Thyroid gland (tissue), 4 donors: ENCODE data around the gene RPTOR.

Experiments used
- CTCF ChIP-seq, 6 experiments: fragments of 200-600 bp in 3 of 6; fragments of 450-650 bp in 3 of 6; sonication (generic) in 3 of 6; IDR thresholded peaks; one replicate each; pipeline ENCODE4 v1.5.1; 2016 to 2019; ENCODE audit warnings: antibody characterized with exemption in 6 of 6, mild to moderate bottlenecking in 2 of 6, inconsistent platforms in 1 of 6, moderate library complexity in 1 of 6
- POLR2A ChIP-seq, 2 donors: fragments of 450-650 bp; IDR thresholded peaks; one replicate each; pipeline ENCODE4 v1.6.1; 2017; ENCODE audit warnings: antibody characterized with exemption in 2 of 2, mild to moderate bottlenecking in 2 of 2, moderate library complexity in 1 of 2

DNA sequence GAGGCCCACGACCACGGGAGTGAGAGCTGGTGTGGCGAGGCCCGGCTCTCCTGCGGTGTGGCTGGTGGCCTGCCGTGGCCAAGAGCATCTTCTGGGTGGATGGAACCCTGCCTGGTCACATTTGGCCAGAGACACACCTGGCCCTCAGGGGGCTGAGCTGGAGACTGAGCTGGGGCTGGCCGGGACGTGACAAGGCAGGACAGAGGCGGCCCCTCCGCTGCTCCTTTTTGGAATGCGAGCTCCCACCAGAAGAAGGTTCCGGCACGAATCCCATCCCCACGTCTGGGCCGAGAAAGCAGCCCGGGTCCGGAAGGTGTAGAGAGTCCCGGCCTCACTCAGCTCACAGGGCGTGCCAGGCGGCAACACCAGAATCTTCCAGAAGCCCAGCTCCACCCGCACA, 421.0 kb downstream of the RPTOR start:
- TF ChIP-seq CTCF (IDR thresholded peaks at IDR 0.05): no peak
- TF ChIP-seq POLR2A (IDR thresholded peaks at IDR 0.05): no peak
